GM18505 (cell line): ENCODE measurements around the gene EPHA8.

Source experiments
- ATAC-seq: cut with Tn5 transposase; IDR thresholded peaks from one replicate; pipeline ENCODE4 v1.9.1; 2021; ENCODE audit not compliant: unreplicated experiment
- POLR2A ChIP-seq: IDR thresholded peaks from 4 replicates; pipeline ENCODE4 v1.6.1; 2011; ENCODE audit warnings: borderline replicate concordance; ENCODE audit not compliant: insufficient read depth, insufficient read length; ENCODE audit errors: extremely low read depth

EPHA8 gene

DNA sequence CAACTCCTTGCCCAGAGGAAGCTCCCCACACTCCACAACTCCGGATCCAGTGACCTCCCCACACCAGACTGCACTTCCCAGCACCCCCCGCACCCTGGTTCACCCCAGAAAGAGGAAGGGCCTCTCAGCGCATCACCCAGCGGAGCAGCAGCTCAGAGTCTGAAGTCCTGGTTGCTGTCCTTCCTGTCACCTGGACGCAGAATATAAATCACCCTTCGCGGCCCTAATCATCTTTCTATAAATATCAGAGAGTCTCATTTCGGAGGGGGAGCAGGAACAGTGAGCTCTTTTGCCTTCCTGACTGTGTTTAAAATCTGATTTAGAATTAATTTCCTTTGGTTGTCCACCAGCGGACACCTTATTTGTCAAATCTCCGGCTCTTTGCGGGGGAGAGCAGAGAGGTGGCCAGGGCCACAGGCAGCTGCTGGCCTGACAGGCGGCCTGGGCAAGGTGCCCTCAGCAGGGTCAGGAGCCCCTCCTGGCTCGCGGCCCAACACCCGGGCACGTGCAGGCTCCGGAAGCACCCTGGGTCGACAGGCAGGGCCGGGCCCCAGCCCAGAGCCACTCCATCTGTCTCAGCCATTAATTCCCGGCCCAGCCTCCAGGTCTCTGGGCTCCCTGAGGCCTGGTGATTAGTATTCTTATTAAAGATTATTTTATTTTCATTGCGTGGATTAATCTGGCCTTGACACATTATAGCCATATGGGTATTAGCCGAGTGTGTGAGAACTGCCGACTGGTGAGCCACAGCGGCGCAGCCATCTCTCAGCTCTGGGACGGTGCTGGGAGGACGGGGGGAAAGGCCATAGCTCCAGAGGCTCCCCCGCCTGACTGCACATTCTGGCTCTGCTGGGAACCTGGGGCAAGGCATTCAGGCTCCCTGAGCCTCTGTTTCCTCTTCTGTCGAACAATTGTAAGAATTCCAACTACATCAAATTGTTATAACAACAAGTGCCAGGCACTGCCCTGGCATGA, 19.7 kb downstream of the EPHA8 start:
- TF ChIP-seq POLR2A: no peak
- ATAC-seq: no peak

DNA sequence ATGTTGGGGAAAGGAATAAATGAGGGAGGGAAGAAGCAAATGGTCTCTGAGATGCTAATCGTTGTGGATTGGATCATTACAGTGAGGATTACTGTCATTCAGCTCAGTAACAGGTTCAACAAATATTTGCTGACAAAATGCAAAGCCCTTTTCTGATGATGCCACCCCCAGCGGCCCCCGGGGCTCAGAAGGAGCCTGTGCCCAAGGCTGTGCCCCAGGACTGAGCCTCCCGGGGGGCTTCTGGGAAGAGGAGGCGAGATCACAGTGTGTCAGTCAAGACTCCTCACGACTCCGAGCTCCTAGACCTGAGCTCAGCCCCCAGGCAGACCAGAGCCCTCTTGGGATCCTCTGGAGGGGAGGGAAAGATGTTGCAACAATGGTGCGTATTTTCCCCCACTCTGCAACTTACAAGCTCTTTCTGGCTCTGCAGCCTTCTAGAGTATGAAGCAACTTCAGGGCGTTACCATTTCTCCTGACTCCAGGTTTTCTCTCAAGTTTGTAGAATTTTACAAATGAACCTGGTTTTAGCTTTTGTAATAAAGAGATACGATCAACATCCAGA, 20.8 kb downstream of the EPHA8 start:
- no peak for ATAC-seq
- no peak for TF ChIP-seq POLR2A

DNA sequence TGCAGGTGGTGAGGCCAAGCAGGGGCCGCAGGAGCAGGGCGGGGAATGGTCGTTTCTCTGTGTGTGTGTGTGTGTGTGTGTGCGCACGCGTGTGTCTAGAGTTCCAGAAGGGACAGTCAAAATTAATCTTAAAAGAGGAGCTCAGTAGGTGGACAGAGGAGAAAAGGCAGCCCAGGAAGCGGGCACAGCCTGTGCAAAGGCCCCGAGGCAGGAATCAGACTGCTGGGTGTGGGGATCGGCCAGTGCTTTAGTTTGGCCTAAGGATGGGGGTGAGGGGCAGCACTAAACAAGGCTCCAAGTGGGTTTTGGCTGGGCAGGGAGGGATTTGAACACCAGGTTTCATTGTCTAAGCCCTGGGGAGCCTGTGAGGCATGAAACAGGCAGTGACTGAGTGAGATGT, 21.7 kb downstream of the EPHA8 start:
- TF ChIP-seq POLR2A: no peak

DNA sequence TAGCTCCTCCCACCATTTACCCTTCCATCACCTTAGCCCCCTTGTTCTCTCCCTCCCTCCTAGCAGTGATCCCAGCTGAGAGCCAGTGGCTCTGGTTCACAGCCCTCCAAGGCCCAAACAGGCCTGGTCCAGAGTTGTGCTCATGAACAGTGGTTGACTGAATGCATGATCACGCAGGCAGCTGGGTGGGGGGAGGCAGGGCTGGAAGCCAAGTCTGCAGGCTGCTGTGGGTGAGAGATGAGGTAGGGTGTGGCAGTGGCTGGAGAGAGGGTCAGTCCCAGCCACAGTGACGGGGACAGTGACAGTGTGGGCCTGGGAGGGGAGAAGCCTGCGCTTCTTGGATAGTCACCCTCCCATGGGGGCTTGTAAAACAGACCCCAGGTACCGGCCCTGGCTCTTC, 22.2 kb downstream of the EPHA8 start:
- no peak for ATAC-seq
- TF ChIP-seq POLR2A: no peak

More for the DNA sequence above, 21.7 kb downstream of the EPHA8 start:
- no peak for ATAC-seq

DNA sequence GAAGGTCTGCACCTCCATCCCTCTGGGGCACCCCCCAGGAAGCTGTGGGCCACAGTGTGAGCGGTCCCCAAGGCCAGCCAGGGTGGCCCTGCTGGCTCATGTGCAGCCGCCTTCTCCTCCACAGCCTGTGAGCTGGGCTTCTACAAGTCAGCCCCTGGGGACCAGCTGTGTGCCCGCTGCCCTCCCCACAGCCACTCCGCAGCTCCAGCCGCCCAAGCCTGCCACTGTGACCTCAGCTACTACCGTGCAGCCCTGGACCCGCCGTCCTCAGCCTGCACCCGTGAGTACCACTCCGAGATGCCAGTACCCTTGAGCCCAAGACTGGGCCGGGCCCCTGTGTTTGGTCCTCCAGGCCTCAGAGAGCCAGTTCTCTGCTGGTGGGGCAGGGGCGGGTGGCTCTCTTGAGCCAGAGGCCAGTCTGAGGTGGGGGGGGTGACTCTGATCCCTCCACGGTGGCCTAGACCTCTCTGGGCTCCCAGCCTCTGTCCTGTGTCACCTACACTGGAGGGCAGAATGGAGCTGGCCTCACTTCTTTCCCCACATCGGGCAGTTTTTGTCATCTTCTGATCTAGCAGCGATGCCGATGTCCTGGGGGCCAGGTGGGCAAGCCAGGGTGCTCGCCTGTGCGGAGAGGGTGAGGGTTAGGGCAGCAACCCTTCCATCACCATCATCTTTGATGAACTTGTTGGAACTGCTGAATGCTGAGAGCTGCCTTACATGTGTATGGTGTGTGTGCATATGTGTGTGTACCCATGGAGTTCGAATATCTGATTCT, 23.3 kb downstream of the EPHA8 start:
- TF ChIP-seq POLR2A: no peak

DNA sequence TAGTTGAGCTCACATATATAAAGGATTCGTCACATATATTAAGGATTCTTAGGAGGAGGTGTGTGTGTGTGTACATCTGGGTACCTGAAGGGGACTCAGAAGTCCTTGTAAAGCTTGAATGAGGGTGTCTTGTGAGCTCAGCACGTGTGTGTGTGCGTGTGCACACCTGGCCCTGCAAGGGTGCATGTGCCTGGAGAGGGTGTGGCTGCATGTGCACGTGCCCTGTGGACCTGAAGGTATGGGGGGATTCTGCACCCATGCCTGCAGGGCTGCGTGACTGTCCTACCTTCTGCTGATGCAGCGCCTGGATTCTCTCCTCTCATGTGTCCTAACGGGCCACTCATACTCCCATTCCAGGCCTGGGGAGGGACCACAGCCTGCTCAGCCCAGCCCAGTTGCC, 24.0 kb downstream of the EPHA8 start:
- TF ChIP-seq POLR2A: no peak
- no peak for ATAC-seq

More for the DNA sequence above, 23.3 kb downstream of the EPHA8 start:
- ATAC-seq: no peak

DNA sequence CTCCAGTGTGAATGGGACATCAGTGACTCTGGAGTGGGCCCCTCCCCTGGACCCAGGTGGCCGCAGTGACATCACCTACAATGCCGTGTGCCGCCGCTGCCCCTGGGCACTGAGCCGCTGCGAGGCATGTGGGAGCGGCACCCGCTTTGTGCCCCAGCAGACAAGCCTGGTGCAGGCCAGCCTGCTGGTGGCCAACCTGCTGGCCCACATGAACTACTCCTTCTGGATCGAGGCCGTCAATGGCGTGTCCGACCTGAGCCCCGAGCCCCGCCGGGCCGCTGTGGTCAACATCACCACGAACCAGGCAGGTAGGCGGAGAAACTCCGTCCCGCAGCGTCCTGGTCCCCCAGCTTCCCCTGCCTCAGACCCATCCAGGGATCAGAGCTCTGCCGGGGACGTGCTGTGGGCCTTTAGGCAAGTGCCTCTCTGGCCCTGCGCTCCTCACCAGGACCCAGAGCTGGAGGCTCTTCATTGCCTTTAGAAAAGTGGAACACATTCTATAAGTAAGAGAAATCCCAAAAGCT, 25.7 kb downstream of the EPHA8 start:
- ATAC-seq: no peak
- TF ChIP-seq POLR2A: no peak

DNA sequence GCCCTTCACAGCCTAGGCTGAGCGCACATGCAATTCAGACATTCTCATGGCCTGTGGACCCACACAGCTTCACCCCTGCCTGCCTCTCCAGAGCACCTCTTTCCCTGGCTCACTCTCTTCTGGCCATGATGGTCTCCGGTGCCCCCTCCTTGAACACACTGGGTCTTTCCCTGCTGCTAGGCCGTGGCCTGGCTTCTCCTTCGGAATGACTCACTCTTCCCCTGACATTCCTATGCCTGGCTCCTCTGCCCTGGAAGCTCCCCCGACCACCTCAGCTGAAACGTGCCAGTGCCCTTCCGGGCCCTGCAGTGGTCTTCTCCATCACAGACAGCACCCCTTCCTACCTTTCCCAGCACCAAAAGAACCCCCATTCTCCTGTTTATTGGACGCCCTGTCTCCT, 28.3 kb downstream of the EPHA8 start:
- no peak for TF ChIP-seq POLR2A

DNA sequence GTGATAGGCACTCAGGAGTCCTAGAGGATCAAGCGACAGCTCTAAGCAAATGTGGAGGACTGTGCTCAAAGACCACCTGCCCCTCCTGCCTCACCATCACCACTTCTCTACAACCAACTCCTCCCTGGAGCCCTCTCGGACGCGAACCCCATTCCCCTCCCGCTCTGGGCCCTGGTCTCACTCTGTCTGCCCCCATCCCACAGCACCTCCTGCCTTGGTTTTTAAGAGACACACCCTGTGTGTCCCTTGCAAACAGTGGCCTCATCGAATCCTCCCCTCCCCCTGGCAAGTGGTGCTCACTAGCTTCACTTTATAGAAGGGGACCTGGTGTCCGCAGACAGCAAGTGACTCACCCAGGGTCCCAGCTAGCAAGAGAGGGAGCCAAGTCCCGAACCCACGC, 28.8 kb downstream of the EPHA8 start:
- TF ChIP-seq POLR2A: no peak
- no peak for ATAC-seq

More for the DNA sequence above, 28.3 kb downstream of the EPHA8 start:
- ATAC-seq: no peak

DNA sequence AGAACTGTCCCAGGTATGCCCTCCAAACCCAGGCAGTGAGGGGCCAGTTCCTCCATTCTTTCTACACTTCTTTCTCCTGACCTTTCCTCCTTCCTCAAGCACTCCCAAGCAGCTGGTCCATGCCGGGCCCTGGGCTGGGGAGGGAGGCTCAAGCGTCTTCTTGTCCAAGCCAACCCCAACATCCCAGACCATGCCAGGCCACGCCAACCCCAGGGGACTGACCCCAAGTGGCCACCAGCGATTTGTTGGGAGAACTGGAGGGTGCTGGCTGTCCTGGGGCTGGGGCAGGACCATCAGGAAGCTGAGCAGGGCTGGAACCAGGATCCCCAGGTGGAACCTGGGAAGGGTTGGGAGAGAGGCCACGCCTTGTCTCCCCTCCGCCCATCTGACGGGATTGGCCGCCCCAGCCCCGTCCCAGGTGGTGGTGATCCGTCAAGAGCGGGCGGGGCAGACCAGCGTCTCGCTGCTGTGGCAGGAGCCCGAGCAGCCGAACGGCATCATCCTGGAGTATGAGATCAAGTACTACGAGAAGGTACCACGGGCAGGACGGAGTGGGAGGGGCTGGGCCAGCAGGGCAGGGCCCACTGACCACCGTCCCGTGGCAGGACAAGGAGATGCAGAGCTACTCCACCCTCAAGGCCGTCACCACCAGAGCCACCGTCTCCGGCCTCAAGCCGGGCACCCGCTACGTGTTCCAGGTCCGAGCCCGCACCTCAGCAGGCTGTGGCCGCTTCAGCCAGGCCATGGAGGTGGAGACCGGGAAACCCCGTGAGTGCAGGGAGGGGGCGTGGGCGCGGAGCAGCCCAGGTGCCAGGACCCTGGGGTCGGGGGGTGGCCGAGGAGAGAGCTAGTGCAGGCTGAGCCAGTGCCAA, 29.9 kb downstream of the EPHA8 start:
- no peak for ATAC-seq
- TF ChIP-seq POLR2A: no peak

DNA sequence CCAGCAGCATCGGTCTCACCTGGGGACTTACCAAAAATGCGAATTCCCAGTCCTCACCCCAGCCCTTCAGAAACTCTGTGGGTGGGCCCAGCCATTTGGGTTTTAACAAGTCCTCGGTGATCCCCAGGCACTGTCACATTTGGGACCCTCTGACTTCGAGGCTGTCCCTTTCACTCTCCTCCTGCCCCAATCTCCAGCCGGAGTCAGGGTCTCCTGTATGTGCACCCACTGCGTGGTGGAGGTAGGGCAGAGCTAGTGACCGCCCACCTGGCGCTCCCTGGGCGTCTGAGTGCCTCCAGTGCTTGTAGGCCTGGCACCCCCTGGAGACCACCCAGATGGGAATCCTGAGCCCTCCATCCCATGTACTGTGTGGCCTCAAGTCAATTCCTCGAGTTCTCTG, 31.1 kb downstream of the EPHA8 start:
- TF ChIP-seq POLR2A: no peak
- no peak for ATAC-seq

DNA sequence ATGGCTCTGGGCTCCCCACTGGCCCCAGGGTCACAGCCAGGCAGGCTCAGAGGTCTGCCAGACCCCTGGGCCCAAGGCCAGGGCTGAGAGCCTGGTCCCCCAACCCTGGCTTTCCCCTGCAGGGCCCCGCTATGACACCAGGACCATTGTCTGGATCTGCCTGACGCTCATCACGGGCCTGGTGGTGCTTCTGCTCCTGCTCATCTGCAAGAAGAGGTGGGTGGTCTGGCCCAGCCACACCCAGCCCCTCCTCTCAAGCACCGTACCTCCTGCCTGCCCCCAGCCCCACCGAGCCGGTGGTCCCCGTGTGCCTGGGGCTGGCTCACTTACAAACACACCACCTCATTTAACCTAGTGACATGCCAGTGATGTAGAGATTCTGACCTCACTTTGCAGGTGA, 31.8 kb downstream of the EPHA8 start:
- TF ChIP-seq POLR2A: no peak
- ATAC-seq: no peak

DNA sequence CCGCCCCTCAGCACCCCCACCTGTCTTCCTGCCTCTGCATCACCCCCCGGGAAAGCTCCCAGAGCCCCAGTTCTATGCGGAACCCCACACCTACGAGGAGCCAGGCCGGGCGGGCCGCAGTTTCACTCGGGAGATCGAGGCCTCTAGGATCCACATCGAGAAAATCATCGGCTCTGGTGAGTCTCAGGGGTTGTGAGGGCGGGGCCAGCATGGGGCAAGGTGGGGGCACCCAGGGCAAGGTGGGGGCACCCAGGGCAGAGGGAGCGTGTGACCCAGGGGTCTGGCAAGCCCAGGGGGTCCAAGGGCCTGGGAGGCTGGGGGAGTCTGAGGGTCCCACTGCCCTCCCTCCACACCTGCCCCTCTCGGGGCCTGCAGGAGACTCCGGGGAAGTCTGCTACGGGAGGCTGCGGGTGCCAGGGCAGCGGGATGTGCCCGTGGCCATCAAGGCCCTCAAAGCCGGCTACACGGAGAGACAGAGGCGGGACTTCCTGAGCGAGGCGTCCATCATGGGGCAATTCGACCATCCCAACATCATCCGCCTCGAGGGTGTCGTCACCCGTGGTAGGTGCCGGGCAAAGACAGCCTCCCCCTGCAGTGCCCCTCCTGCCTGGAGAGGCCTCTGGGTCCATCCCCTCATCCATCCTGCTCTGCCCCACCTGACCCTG, 34.1 kb downstream of the EPHA8 start:
- ATAC-seq: no peak
- TF ChIP-seq POLR2A: no peak

DNA sequence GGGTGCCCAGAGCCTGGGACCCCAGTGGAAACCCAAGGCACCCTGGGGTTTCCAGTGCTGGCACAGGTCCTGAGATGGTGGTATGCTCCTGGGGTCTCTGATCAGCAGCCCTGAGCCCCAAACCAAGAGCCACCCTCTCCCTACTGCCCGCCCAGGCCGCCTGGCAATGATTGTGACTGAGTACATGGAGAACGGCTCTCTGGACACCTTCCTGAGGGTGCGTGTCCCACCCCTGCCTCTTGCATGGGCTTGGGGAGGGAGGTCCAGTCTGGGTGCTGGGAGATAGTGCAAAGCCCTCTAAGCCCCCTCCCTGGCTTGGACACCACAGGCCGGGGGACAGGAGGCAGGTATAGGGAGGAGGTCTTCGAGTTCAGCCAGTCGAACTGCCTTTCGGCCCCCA, 34.7 kb downstream of the EPHA8 start:
- ATAC-seq: no peak
- no peak for TF ChIP-seq POLR2A
